HepG2 (cell line): ENCODE measurements around the gene KLHL7. TPM values are rescaled to one million over a fixed set of nuclear protein-coding genes. Genes with fewer than 3 reads are reported as not detected.

Experiments used
- ATAC-seq: fragments of 200-7000 bp; cut with Tn5 transposase; 3 replicates; pipeline ENCODE4 v1.9.1; 2020; ENCODE audit warnings: mild to moderate bottlenecking, moderate library complexity
- BruUV-seq: library from RNA; stranded (reverse); fragments of 400-500 nt; replicated peaks from 2 replicates; lab custom pipeline; 2021; lab: Mats Ljungman, UMichigan
- CTCF ChIA-PET: fragments of 300-600 bp; formaldehyde crosslinking; extraction: SDS; loops from one replicate; lab custom pipeline; 2021; ENCODE audit warnings: low total read pairs, inconsistent platforms, low intra/inter-chr PET ratio; lab: Yijun Ruan, JAX
- POLR2A ChIA-PET: fragments of 350-600 bp; sonication (Branson Sonifier 250); formaldehyde crosslinking; loops from one replicate; lab custom pipeline; 2020; ENCODE audit warnings: antibody characterized with exemption, inconsistent platforms; lab: Yijun Ruan, JAX
- DNase-seq: peaks from one replicate; pipeline ENCODE4 v3.0.0-alpha.2; 2015; ENCODE audit warnings: low spot score
- FAIRE-seq: peaks from 3 replicates; lab custom pipeline; 2011; peaks lifted over from hg19 to GRCh38; lab: Jason Lieb, UNC
- H2AFZ ChIP-seq: one replicate; pipeline ENCODE4 v1.6.1; 2011; ENCODE audit warnings: low read length, inconsistent platforms
- H3K27ac ChIP-seq: fragments of 300-600 bp; 3 replicates; pipeline ENCODE4 v1.8.0; 2011; ENCODE audit warnings: mixed run types, mild to moderate bottlenecking, mixed read lengths, low read length, inconsistent platforms; ENCODE audit not compliant: insufficient read depth; ENCODE audit errors: extremely low read length
- H3K27me3 ChIP-seq, 2 experiments: fragments of 200-600 bp in 1 of 2; 2 replicates in 1 of 2; 3 replicates in 1 of 2; pipeline versions ENCODE4 v1.6.0 to v1.8.0; 2011; ENCODE audit warnings: low read length in 2 of 2, mild to moderate bottlenecking in 2 of 2, moderate library complexity in 2 of 2, inconsistent platforms in 1 of 2; ENCODE audit not compliant: insufficient read depth in 2 of 2, control insufficient read depth in 1 of 2
- H3K36me3 ChIP-seq, 2 experiments: fragments of 200-600 bp in 1 of 2; replicated peaks in 1 of 2; 2 replicates in 1 of 2; 3 replicates in 1 of 2; pipeline versions ENCODE4 v1.5.1 to v1.8.0; 2011; ENCODE audit warnings: low read length in 2 of 2, inconsistent platforms in 1 of 2; ENCODE audit not compliant: insufficient read depth in 2 of 2, control insufficient read depth in 1 of 2
- H3K4me1 ChIP-seq: 2 replicates; pipeline ENCODE4 v1.5.1; 2012; ENCODE audit warnings: low read length, inconsistent platforms; ENCODE audit not compliant: insufficient read depth
- H3K4me2 ChIP-seq: 2 replicates; pipeline ENCODE4 v1.6.0; 2011; ENCODE audit warnings: low read depth, low read length, inconsistent platforms
- H3K4me3 ChIP-seq, 3 experiments: fragments of 200-600 bp in 1 of 3; sonication (generic), shearing (Covaris generic) in 1 of 3; replicated peaks in 1 of 3; 2 replicates each; pipeline ENCODE4 v1.5.1; 2011 to 2016; ENCODE audit warnings: low read length in 3 of 3, inconsistent platforms in 2 of 3, low read depth in 2 of 3, mild to moderate bottlenecking in 2 of 3, control low read depth in 1 of 3, mixed read lengths in 1 of 3; ENCODE audit not compliant: insufficient read depth in 1 of 3
- H3K79me2 ChIP-seq: one replicate; pipeline ENCODE4 v1.6.1; 2011; ENCODE audit warnings: low read length, inconsistent platforms; ENCODE audit not compliant: insufficient read depth
- H3K9ac ChIP-seq: 2 replicates; pipeline ENCODE4 v1.6.0; 2011; ENCODE audit warnings: mild to moderate bottlenecking, low read depth, low read length, inconsistent platforms; ENCODE audit not compliant: insufficient read depth
- H3K9me3 ChIP-seq: 2 replicates; pipeline ENCODE4 v1.5.1; 2012; ENCODE audit warnings: mild to moderate bottlenecking, low read length
- H4K20me1 ChIP-seq: 2 replicates; pipeline ENCODE4 v1.6.0; 2011; ENCODE audit warnings: inconsistent platforms, mild to moderate bottlenecking, low read length, moderate library complexity; ENCODE audit not compliant: insufficient read depth
- DR1 ChIP-seq: sonication (generic); formaldehyde crosslinking; IDR thresholded peaks from 2 replicates; pipeline ENCODE4 v1.8.0; 2021; ENCODE audit warnings: mild to moderate bottlenecking, missing genetic modification reagents, inconsistent platforms
- FOXM1 ChIP-seq: sonication (generic); formaldehyde crosslinking; IDR thresholded peaks from 2 replicates; pipeline ENCODE4 v1.5.0; 2020; ENCODE audit warnings: missing genetic modification reagents
- FOXO1 ChIP-seq: sonication (generic); formaldehyde crosslinking; IDR thresholded peaks from 2 replicates; pipeline ENCODE4 v1.4.0; 2020; ENCODE audit warnings: missing genetic modification reagents
- IKZF1 ChIP-seq: fragments of 450-650 bp; IDR thresholded peaks from 2 replicates; pipeline ENCODE4 v1.7.1; 2016
- JUN ChIP-seq: sonication (generic); formaldehyde crosslinking; IDR thresholded peaks from 2 replicates; pipeline ENCODE4 v1.4.0; 2020; ENCODE audit warnings: mild to moderate bottlenecking, missing genetic modification reagents
- KDM1A ChIP-seq: IDR thresholded peaks from 2 replicates; pipeline ENCODE4 v1.6.1; 2016; ENCODE audit warnings: missing compliant biosample characterization
- KDM6A ChIP-seq: IDR thresholded peaks from 2 replicates; pipeline ENCODE4 v1.6.1; 2016; ENCODE audit warnings: low read depth
- PAF1 ChIP-seq: IDR thresholded peaks from 2 replicates; pipeline ENCODE4 v1.6.1; 2016; ENCODE audit warnings: missing genetic modification reagents, missing compliant biosample characterization
- SNRNP70 ChIP-seq: fragments of 200-400 bp; formaldehyde crosslinking; IDR thresholded peaks from 2 replicates; pipeline ENCODE4 v1.6.1; 2017; ENCODE audit warnings: mild to moderate bottlenecking, low read depth, low read length, moderate library complexity
- SRF ChIP-seq: IDR thresholded peaks from 2 replicates; pipeline ENCODE4 v1.6.1; 2011; ENCODE audit warnings: mild to moderate bottlenecking, low read depth, low read length, moderate library complexity
- ZEB1 ChIP-seq: IDR thresholded peaks from 2 replicates; pipeline ENCODE4 v1.6.1; 2012; ENCODE audit warnings: mild to moderate bottlenecking, low read depth, inconsistent platforms; ENCODE audit not compliant: insufficient replicate concordance
- ZNF432 ChIP-seq: sonication (generic); formaldehyde crosslinking; IDR thresholded peaks from 2 replicates; pipeline ENCODE4 v1.5.0; 2020; ENCODE audit warnings: missing genetic modification reagents, mild to moderate bottlenecking, borderline replicate concordance
- ZNF451 ChIP-seq: sonication (generic); formaldehyde crosslinking; IDR thresholded peaks from 2 replicates; pipeline ENCODE4 v1.5.0; 2020; ENCODE audit warnings: mild to moderate bottlenecking, missing genetic modification reagents
- ZNF780A ChIP-seq: sonication (generic); formaldehyde crosslinking; IDR thresholded peaks from 2 replicates; pipeline ENCODE4 v1.8.0; 2022; ENCODE audit warnings: mild to moderate bottlenecking, missing genetic modification reagents, moderate library complexity
- ZNF850 ChIP-seq: sonication (generic); formaldehyde crosslinking; conservative IDR thresholded peaks from 2 replicates; pipeline ENCODE4 v1.9.0; 2021; ENCODE audit warnings: mild to moderate bottlenecking, missing genetic modification reagents
- WGBS: methylation state at CpG from one replicate; pipeline ENCODE4 v1.1.6; 2017; ENCODE audit warnings: low lambda C conversion rate; 5-methylcytosine and 5-hydroxymethylcytosine counted together
- in situ Hi-C: cut with HindIII; loops from 2 replicates; pipeline ENCODE4 v1.10.0; 2017; ENCODE audit warnings: low pct_unique_long_range_greater_than_20kb; ENCODE audit not compliant: extremely low pct_ligation_motif_present
- intact Hi-C: fragments of 100-400 bp; cut with micrococcal nuclease; formaldehyde crosslinking; loops from one replicate; pipeline ENCODE4 v1.10.0; 2022; ENCODE audit not compliant: unreplicated experiment
- polyA plus RNA-seq, 8 experiments: library from polyadenylated mRNA; depleted of rRNA in 3 of 8; stranded (reverse) in 7 of 8; unstranded in 1 of 8; fragments of >200 nt; fragmentation: Illumina TruSeq in 4 of 8; extraction: Trizol in 4 of 8; gene quantifications; 2 replicates each; pipeline versions ENCODE4 v1.2.1 to v1.2.3, GENCODE V29; 2011 to 2016; ENCODE audit warnings: low read depth in 4 of 8, missing spikeins in 1 of 8, mixed read lengths in 1 of 8; ENCODE audit not compliant: insufficient read depth in 1 of 8
- total RNA-seq, 5 experiments: library from RNA; depleted of rRNA; stranded (reverse); fragments of >200 nt; fragmentation: Illumina TruSeq; extraction: Trizol; gene quantifications; 2 replicates each; pipeline ENCODE4 v1.2.3, GENCODE V29; 2016; ENCODE audit warnings: low read depth in 1 of 5
- TF ChIP-seq, protein P1 (sequence below): IDR thresholded peaks from 2 replicates; pipeline ENCODE4 v1.6.1; 2016; ENCODE audit warnings: mild to moderate bottlenecking
- TF ChIP-seq, protein P2 (sequence below): sonication (generic); formaldehyde crosslinking; IDR thresholded peaks from 2 replicates; pipeline ENCODE4 v1.8.1; 2023; ENCODE audit warnings: mild to moderate bottlenecking, missing genetic modification reagents
- TF ChIP-seq, protein P3 (sequence below): fragments of 450-650 bp; IDR thresholded peaks from 2 replicates; pipeline ENCODE4 v1.6.1; 2017; ENCODE audit warnings: mild to moderate bottlenecking
- TF ChIP-seq, protein P4 (sequence below): sonication (generic); formaldehyde crosslinking; IDR thresholded peaks from 2 replicates; pipeline ENCODE4 v1.5.0; 2020; ENCODE audit warnings: missing genetic modification reagents

KLHL7 gene
- total and polyA plus RNA-seq, 2 of the 13 experiments (the other 11 are each of a cell fraction or from before 2014, with no cell fraction given): 16.2 to 34.4 TPM

DNA sequence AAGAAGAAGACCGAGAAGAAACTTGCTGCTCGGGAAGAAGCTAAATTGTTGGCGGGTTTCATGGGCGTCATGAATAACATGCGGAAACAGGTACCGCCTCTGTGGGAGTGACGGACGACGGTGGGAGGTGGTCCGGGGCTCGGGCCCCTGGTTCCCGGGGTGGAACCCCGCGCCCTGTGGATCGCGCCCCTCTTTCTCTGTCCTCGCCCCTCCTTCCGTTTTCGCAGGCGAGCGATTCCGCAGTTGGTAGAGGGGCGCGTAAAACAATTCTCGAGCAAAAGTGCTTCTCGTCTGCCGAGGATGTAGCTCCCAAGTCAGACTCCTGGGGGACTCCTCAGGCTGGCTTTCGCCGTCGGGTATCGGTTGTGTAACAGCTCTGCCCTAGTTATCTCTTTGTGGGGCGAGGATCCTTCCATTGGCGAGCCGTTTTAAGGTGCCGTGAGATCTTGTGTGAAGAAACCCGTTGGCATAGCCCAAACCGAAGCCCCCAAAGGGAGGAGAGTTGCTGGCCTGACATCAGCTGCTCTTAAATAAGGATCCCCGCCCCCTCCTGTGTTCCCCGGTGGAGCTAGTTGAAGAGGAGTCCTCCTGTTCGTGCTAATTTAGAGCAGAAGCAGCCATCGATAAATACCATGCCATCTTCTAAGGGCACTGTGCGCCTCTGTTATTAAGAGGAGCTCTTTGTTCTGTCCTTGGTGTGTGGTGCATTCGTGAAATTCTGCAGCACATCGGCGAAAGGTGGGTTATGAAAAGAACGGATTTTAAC is 655 bp downstream of the KLHL7 start:
- DNase-seq (peak; percentile 33), FAIRE-seq (no peak), ATAC-seq (peak; percentile 70)
- H3K9me3 ChIP-seq: no peaks in the 10 kb centered on the region
- H3K79me2 ChIP-seq: peaks cover 47% of the 10 kb centered on the region
- peak overlapping the region; percentile 84 for H3K4me2 ChIP-seq
- H2AFZ ChIP-seq: no peak overlapping the region
- peak overlapping the region; percentile 87 for H3K27ac ChIP-seq
- WGBS: 0% methylated on average over 29 of the region's 46 CpGs
- H3K36me3 ChIP-seq: no peaks in the 10 kb centered on the region
- H4K20me1 ChIP-seq: no peaks in the 10 kb centered on the region; the same call in 1 of the 2 replicates
- ChIA-PET CTCF (no interaction called here), POLR2A (interaction anchor here (0.6 to 1.4 kb wide), 10 partner anchors 10 to 129 kb away, joined by 3 to 10 read pairs (median 4); partner anchors contain the start of gene NUP42)
- in situ Hi-C loops (loop anchor here (5.0 kb wide), 1 partner anchor 76 kb away; the partner anchor contains the start of gene NUP42), intact Hi-C loops (loop anchor here (10.0 kb wide), 1 partner anchor 159 kb away; no protein-coding TSS in a partner anchor)
- H3K9ac ChIP-seq: peak overlapping the region; percentile 82
- H3K4me3 ChIP-seq: peak overlapping the region; percentile 88 to 97 (median 96)
- H3K4me1 ChIP-seq: peaks cover 18% of the 10 kb centered on the region
- BruUV-seq: TSS peak; percentile 65
- no peaks in the 10 kb centered on the region; a peak in 1 of 5 replicates for H3K27me3 ChIP-seq
- TF ChIP-seq KDM6A (CRISPR knock-in tag) (no peak), JUN (CRISPR knock-in tag) (no peak), DR1 (CRISPR knock-in tag) (no peak), ZEB1 (peak; percentile 7), FOXO1 (no peak), IKZF1 (no peak), SNRNP70 (no peak), PAF1 (no peak), ZNF451 (CRISPR knock-in tag) (no peak), ZNF432 (CRISPR knock-in tag) (no peak), ZNF850 (CRISPR knock-in tag) (no peak), ZNF780A (0 out of 2 replicates have a peak, but pooled peaks have one; percentile 7), FOXM1 (CRISPR knock-in tag) (no peak), KDM1A (CRISPR knock-in tag) (no peak), SRF (no peak)
- TF ChIP-seq, protein P1, sequence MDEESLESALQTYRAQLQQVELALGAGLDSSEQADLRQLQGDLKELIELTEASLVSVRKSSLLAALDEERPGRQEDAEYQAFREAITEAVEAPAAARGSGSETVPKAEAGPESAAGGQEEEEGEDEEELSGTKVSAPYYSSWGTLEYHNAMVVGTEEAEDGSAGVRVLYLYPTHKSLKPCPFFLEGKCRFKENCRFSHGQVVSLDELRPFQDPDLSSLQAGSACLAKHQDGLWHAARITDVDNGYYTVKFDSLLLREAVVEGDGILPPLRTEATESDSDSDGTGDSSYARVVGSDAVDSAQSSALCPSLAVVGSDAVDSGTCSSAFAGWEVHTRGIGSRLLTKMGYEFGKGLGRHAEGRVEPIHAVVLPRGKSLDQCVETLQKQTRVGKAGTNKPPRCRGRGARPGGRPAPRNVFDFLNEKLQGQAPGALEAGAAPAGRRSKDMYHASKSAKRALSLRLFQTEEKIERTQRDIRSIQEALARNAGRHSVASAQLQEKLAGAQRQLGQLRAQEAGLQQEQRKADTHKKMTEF (CRISPR knock-in tag): no peak
- TF ChIP-seq, protein P2, sequence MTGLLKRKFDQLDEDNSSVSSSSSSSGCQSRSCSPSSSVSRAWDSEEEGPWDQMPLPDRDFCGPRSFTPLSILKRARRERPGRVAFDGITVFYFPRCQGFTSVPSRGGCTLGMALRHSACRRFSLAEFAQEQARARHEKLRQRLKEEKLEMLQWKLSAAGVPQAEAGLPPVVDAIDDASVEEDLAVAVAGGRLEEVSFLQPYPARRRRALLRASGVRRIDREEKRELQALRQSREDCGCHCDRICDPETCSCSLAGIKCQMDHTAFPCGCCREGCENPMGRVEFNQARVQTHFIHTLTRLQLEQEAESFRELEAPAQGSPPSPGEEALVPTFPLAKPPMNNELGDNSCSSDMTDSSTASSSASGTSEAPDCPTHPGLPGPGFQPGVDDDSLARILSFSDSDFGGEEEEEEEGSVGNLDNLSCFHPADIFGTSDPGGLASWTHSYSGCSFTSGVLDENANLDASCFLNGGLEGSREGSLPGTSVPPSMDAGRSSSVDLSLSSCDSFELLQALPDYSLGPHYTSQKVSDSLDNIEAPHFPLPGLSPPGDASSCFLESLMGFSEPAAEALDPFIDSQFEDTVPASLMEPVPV (CRISPR knock-in tag): 0 out of 2 replicates have a peak, but pooled peaks have one; percentile 28
- TF ChIP-seq, protein P3, sequence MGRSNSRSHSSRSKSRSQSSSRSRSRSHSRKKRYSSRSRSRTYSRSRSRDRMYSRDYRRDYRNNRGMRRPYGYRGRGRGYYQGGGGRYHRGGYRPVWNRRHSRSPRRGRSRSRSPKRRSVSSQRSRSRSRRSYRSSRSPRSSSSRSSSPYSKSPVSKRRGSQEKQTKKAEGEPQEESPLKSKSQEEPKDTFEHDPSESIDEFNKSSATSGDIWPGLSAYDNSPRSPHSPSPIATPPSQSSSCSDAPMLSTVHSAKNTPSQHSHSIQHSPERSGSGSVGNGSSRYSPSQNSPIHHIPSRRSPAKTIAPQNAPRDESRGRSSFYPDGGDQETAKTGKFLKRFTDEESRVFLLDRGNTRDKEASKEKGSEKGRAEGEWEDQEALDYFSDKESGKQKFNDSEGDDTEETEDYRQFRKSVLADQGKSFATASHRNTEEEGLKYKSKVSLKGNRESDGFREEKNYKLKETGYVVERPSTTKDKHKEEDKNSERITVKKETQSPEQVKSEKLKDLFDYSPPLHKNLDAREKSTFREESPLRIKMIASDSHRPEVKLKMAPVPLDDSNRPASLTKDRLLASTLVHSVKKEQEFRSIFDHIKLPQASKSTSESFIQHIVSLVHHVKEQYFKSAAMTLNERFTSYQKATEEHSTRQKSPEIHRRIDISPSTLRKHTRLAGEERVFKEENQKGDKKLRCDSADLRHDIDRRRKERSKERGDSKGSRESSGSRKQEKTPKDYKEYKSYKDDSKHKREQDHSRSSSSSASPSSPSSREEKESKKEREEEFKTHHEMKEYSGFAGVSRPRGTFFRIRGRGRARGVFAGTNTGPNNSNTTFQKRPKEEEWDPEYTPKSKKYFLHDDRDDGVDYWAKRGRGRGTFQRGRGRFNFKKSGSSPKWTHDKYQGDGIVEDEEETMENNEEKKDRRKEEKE: no peak
- TF ChIP-seq, protein P4, sequence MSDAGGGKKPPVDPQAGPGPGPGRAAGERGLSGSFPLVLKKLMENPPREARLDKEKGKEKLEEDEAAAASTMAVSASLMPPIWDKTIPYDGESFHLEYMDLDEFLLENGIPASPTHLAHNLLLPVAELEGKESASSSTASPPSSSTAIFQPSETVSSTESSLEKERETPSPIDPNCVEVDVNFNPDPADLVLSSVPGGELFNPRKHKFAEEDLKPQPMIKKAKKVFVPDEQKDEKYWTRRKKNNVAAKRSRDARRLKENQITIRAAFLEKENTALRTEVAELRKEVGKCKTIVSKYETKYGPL (CRISPR knock-in tag): peak; percentile 60; the same call in 1 of the 2 replicates
